Measurements from ENCODE around the gene TRAPPC8. TPM values are rescaled to one million over a fixed set of nuclear protein-coding genes. Genes with fewer than 3 reads are reported as not detected.

TRAPPC8 gene
- total RNA-seq, 1 experiment from 2014 or later, result 34.4 TPM

GRCh38 chr18:31791817-31792579 is 150.9 kb downstream of the TRAPPC8 start:
- DNase-seq (ENCODE audit: low read depth), result no peak

GRCh38 chr18:31789409-31789808 is 153.5 kb downstream of the TRAPPC8 start:
- DNase-seq (ENCODE audit: low read depth), result no peak

GRCh38 chr18:31783059-31783458 is 159.9 kb downstream of the TRAPPC8 start:
- DNase-seq (ENCODE audit: low read depth), result no peak

Other genes with a start within 250 kb of the TRAPPC8 start
- gene SLC25A52, start 182.2 kb downstream of the TRAPPC8 start, total RNA-seq (2014; rRNA removed; shearing (Covaris generic)), result not detected in 2 replicates
- 0.07 TPM in 1 of 2 replicates, not detected in the other for gene RNF125, start 75.7 kb upstream of the TRAPPC8 start, total RNA-seq (2014; rRNA removed; shearing (Covaris generic))
- 78.6 and 86.7 TPM in 2 replicates for gene RNF138, start 148.7 kb upstream of the TRAPPC8 start, total RNA-seq (2014; rRNA removed; shearing (Covaris generic))
- gene MEP1B, start 246.9 kb upstream of the TRAPPC8 start, total RNA-seq (2014; rRNA removed; shearing (Covaris generic)), result not detected in 2 replicates